ENCODE results near the gene MROH2A. TPM values are rescaled to one million over a fixed set of nuclear protein-coding genes. Genes with fewer than 3 reads are reported as not detected.
A peak's percentile ranks its signal among the peaks of the same experiment; 100 is the strongest.

The MROH2A gene
- total RNA-seq, 1 donor from 2014 or later = not detected

- Mint-ChIP-seq H3K27ac (ENCODE audit: unreplicated experiment) (no peak overlapping the region), H3K9me3 (ENCODE audit: low read depth) (no peaks in the 10 kb centered on the region), H3K27me3 (ENCODE audit: low read depth) (no peaks in the 10 kb centered on the region), H3K4me1 (ENCODE audit: low read depth) (peaks cover 2% of the 10 kb centered on the region), H3K36me3 (ENCODE audit: low read depth) (peaks cover 9% of the 10 kb centered on the region), H3K4me3 (ENCODE audit: unreplicated experiment) (no peak overlapping the region)
- TF ChIP-seq CTCF (IDR thresholded peaks at IDR 0.05) = no peak
- peak; percentile 42 for DNase-seq (ENCODE audit: low spot score)
Observed at GRCh38 chr2:233840520-233840919, 62.4 kb downstream of the MROH2A start.

- H3K36me3 Mint-ChIP-seq (ENCODE audit: low read depth) = peaks cover 9% of the 10 kb centered on the region
- no peak for TF ChIP-seq CTCF (IDR thresholded peaks at IDR 0.05)
Observed at GRCh38 chr2:233841183-233841582, 63.1 kb downstream of the MROH2A start.

GRCh38 chr2:233844064-233844807 lies 66.1 kb downstream of the MROH2A start:
- Mint-ChIP-seq H3K9me3 (ENCODE audit: low read depth) (no peaks in the 10 kb centered on the region), H3K4me3 (ENCODE audit: unreplicated experiment) (no peak overlapping the region), H3K4me1 (ENCODE audit: low read depth) (peaks cover 3% of the 10 kb centered on the region), H3K27me3 (ENCODE audit: low read depth) (no peaks in the 10 kb centered on the region), H3K36me3 (ENCODE audit: low read depth) (peaks cover 12% of the 10 kb centered on the region), H3K27ac (ENCODE audit: unreplicated experiment) (no peak overlapping the region)
- TF ChIP-seq CTCF (IDR thresholded peaks at IDR 0.05) = no peak
- DNase-seq (ENCODE audit: low spot score) = peak; percentile 57

More at GRCh38 chr2:233841183-233841582, 63.1 kb downstream of the MROH2A start:
- H3K27ac Mint-ChIP-seq (ENCODE audit: unreplicated experiment) = no peak overlapping the region
- peaks cover 6% of the 10 kb centered on the region for H3K4me1 Mint-ChIP-seq (ENCODE audit: low read depth)
- H3K9me3 Mint-ChIP-seq (ENCODE audit: low read depth) = no peaks in the 10 kb centered on the region
- no peak overlapping the region for H3K4me3 Mint-ChIP-seq (ENCODE audit: unreplicated experiment)
- no peaks in the 10 kb centered on the region for H3K27me3 Mint-ChIP-seq (ENCODE audit: low read depth)
- DNase-seq (ENCODE audit: low spot score) = peak; percentile 34

- peaks cover 3% of the 10 kb centered on the region for H3K4me1 Mint-ChIP-seq (ENCODE audit: low read depth)
- no peak for TF ChIP-seq CTCF (IDR thresholded peaks at IDR 0.05)
- peaks cover 12% of the 10 kb centered on the region for H3K36me3 Mint-ChIP-seq (ENCODE audit: low read depth)
- H3K27ac Mint-ChIP-seq (ENCODE audit: unreplicated experiment) = no peak overlapping the region
- DNase-seq (ENCODE audit: low spot score) = peak; percentile 15
- no peaks in the 10 kb centered on the region for H3K27me3 Mint-ChIP-seq (ENCODE audit: low read depth)
- no peak overlapping the region for H3K4me3 Mint-ChIP-seq (ENCODE audit: unreplicated experiment)
- no peaks in the 10 kb centered on the region for H3K9me3 Mint-ChIP-seq (ENCODE audit: low read depth)
Observed at GRCh38 chr2:233844836-233845235, 66.7 kb downstream of the MROH2A start.

GRCh38 chr2:233845301-233846060 lies 67.4 kb downstream of the MROH2A start:
- H3K27ac Mint-ChIP-seq (ENCODE audit: unreplicated experiment) = no peak overlapping the region
- H3K4me3 Mint-ChIP-seq (ENCODE audit: unreplicated experiment) = no peak overlapping the region
- no peak for TF ChIP-seq CTCF (IDR thresholded peaks at IDR 0.05)
- no peaks in the 10 kb centered on the region for H3K27me3 Mint-ChIP-seq (ENCODE audit: low read depth)
- DNase-seq (ENCODE audit: low spot score) = peak; percentile 20
- no peaks in the 10 kb centered on the region for H3K9me3 Mint-ChIP-seq (ENCODE audit: low read depth)
- H3K4me1 Mint-ChIP-seq (ENCODE audit: low read depth) = peaks cover 3% of the 10 kb centered on the region
- H3K36me3 Mint-ChIP-seq (ENCODE audit: low read depth) = peaks cover 7% of the 10 kb centered on the region
